Smooth muscle cell of the pulmonary artery (primary cell): ENCODE measurements around the gene PCDHA11. TPM values are rescaled to one million over a fixed set of nuclear protein-coding genes. Genes with fewer than 3 reads are reported as not detected.

Source experiments
- total RNA-seq: library from RNA; depleted of rRNA; stranded (reverse); fragments of >200 nt; gene quantifications from 2 replicates; pipeline ENCODE4 v1.2.3, GENCODE V29; 2014

Gene PCDHA11, protein sequence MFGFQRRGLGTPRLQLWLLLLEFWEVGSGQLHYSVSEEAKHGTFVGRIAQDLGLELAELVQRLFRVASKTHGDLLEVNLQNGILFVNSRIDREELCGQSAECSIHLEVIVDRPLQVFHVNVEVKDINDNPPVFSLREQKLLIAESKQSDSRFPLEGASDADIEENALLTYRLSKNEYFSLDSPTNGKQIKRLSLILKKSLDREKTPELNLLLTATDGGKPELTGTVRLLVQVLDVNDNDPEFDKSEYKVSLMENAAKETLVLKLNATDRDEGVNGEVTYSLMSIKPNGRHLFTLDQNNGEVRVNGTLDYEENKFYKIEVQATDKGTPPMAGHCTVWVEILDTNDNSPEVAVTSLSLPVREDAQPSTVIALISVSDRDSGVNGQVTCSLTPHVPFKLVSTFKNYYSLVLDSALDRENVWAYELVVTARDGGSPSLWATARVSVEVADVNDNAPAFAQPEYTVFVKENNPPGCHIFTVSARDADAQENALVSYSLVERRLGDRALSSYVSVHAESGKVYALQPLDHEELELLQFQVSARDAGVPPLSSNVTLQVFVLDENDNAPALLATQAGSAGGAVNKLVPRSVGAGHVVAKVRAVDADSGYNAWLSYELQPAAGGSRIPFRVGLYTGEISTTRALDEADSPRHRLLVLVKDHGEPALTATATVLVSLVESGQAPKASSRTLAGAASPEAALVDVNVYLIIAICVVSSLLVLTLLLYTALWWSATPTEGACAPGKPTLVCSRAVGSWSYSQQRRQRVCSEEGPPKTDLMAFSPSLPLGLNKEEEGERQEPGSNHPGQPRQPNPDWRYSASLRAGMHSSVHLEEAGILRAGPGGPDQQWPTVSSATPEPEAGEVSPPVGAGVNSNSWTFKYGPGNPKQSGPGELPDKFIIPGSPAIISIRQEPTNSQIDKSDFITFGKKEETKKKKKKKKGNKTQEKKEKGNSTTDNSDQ
- total RNA-seq: 0.23 and 0.33 TPM in 2 replicates

GRCh38 chr5:140868721-140869554 is at the start of gene PCDHA11:
Gene PCDHA11 (plus strand): TSS chr5:140868957. CDS start chr5:140869104, 147 bp downstream.

DNA sequence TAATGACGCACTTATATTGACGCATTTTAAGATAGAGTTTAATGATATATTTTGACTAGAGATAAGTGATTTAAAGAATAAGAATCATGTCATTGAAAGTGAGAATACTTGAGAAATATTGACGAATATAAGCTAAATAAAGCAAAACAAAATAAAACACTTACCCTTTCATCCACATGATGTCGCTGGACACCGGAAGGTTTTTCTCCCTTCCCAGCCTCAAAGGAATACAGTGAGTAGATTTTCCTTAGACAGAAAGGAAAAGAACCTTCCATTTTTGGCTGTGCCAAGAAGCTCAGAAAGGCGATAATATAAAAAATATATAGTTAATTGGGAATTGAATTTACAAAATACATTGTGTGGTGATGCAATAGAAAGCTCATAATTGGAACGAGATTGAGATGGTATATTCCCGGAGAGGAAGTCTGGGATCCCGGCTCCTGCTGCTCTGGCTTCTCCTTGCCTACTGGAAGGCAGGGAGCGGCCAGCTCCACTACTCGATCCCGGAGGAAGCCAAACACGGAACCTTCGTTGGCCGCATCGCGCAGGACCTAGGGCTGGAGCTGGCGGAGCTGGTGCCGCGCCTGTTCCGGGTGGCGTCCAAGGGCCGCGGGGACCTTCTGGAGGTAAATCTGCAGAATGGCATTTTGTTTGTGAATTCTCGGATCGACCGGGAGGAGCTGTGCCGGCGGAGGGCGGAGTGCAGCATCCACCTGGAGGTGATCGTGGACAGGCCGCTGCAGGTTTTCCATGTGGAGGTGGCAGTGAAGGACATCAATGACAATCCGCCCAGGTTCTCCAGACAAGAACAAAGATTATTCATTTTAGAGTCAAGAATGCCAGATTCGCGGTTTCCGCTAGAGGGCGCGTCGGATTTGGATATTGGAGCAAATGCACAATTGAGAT is 47.1 kb upstream of the PCDHA11 start, which contains the start of gene PCDHA5:
Gene PCDHA5 (plus strand): TSS at position 239 of the 906 bp plus-strand sequence.

DNA sequence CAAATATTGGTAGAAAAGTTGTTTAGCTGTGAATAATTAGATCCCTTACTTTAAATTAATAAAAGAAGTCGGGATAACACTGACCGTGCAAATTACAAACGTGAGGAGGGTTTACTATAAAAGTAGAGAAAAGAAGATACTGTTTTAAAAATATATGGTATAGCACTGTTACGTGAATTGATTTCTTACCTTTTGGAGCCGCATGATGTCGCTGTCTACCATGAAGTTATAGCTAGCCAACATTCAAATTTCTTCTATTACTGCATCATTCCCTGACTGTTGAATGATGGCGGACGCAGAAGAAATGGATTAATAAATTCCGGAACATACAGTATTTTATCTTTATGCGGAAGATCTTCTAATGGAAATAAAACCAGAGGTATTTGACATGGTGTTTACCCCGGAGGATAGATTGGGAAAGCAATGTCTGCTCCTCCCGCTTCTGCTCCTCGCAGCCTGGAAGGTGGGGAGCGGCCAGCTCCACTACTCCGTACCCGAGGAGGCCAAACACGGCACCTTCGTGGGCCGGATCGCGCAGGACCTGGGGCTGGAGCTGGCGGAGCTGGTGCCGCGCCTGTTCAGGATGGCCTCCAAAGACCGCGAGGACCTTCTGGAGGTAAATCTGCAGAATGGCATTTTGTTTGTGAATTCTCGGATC is 40.9 kb upstream of the PCDHA11 start, which contains the start of gene PCDHA6:
Gene PCDHA6 (plus strand): TSS at position 257 of the 658 bp plus-strand sequence. CDS start 132 bp downstream, at position 389.

DNA sequence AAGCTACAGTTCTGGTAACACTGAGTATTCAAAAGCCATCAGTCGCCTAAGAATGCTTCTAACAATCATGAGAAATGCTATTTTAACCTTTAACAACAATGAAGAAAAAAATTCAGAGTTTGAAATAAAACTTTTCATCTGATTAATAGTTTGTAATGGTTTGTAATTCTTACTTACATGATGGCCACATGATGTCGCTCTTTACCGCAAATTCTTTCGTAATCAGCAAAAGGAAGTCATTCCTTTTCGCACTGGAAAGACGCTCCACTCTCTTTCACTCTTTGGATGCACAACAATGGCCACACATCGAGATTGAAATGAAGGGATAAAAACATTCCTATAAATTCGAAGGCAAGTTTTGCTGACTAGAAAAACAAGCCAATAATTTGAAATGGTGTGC is 34.8 kb upstream of the PCDHA11 start, which contains the start of gene PCDHA7:
Gene PCDHA7 (plus strand): TSS at position 277 of the 400 bp plus-strand sequence. CDS start 115 bp downstream, at position 392.

GRCh38 chr5:140840978-140841962 is 27.5 kb upstream of the PCDHA11 start, which contains the start of gene PCDHA8:
Gene PCDHA8 (plus strand): TSS chr5:140841187. CDS start chr5:140841322, 135 bp downstream.

DNA sequence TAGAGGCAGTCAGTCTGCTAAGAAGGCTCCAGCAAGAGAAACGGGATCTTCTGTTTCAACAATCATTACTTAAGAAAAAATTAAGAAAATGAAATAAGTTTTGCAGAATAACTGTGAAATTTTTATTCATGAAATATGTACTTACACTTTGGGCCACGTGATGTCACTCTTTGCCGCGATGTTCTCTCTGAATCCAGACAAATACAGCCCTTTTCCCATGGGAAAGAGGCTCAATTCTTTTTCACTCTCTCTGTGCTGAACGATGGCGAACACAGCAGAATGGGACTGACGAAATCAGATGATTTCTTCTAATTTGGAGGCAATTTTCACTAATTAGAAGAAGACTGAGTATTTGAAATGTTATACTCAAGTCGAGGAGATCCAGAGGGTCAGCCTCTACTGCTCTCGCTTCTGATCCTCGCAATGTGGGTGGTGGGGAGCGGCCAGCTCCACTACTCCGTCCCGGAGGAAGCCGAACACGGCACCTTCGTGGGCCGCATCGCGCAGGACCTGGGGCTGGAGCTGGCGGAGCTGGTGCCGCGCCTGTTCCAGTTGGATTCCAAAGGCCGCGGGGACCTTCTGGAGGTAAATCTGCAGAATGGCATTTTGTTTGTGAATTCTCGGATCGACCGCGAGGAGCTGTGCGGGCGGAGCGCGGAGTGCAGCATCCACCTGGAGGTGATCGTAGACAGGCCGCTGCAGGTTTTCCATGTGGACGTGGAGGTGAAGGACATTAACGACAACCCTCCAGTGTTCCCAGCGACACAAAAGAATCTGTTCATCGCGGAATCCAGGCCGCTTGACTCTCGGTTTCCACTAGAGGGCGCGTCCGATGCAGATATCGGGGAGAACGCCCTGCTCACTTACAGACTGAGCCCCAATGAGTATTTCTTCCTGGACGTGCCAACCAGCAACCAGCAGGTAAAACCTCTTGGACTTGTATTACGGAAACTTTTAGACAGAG is 20.3 kb upstream of the PCDHA11 start, which contains the start of gene PCDHA9:
Gene PCDHA9 (plus strand): TSS at position 244 of the 964 bp plus-strand sequence. CDS start 114 bp downstream, at position 358.

GRCh38 chr5:140855772-140856674 is 12.7 kb upstream of the PCDHA11 start, which contains the start of gene PCDHA10:
Gene PCDHA10 (plus strand): TSS chr5:140855897. CDS start chr5:140856049, 152 bp downstream.

DNA sequence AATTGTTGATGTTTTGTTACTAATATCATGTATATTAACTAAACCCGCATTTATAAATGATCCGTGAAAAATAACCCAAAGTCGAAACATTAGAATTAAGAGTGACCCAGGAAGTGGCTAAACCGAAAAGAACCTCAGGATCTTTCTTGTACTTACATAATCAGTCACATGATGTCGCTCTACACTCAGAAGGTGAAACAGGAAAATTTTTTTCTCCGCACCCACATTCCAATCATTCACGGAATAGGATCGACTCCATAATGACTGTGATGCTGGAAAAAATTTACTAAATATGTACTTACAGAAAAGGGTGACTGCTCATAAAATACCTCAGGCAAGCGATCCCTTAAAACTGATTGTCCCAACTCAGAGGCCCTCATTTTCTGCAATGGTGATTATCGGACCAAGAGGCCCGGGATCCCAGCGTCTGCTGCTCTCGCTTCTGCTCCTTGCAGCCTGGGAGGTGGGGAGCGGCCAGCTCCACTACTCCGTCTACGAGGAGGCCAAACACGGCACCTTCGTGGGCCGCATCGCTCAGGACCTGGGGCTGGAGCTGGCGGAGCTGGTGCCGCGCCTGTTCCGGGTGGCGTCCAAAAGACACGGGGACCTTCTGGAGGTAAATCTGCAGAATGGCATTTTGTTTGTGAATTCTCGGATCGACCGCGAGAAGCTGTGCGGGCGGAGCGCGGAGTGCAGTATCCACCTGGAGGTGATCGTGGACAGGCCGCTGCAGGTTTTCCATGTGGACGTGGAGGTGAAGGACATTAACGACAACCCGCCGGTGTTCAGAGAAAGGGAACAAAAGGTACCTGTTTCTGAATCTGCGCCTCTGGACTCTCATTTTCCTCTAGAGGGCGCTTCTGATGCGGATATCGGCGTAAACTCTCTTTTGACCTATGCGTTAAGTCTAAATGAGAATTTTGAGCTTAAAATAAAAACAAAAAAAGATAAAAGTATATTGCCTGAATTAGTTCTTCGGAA is 6.6 kb downstream of the PCDHA11 start, which contains the start of gene PCDHA12:
Gene PCDHA12 (plus strand): TSS at position 224 of the 981 bp plus-strand sequence. CDS start 165 bp downstream, at position 389.

DNA sequence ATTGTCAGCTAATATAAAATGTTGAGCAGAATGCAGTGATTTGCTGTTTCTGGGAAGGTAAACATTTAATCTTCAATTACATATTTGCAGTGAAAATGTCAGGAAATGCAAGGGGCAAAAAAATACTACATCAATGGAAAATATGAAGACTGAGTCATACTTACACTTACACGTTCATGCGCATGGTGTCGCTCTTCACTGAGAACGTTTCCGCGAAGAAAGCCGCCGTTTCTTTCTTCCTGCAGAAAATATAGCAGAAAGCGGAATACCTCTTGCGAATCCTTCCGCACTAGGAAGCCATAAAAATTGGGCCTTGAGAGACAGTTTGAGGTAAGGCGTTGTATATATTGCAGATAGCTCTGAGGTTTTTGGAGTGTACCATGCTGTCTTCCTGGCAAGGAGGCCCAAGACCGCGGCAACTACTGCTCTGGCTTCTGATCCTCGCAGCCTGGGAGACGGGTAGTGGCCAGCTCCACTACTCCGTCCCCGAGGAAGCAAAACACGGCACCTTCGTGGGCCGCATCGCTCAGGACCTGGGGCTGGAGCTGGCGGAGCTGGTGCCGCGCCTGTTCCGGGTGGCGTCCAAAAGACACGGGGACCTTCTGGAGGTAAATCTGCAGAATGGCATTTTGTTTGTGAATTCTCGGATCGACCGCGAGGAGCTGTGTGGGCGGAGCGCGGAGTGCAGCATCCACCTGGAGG is 13.3 kb downstream of the PCDHA11 start, which contains the start of gene PCDHA13:
Gene PCDHA13 (plus strand): TSS at position 236 of the 702 bp plus-strand sequence. CDS start 145 bp downstream, at position 381.

Other genes with a start within 250 kb of the PCDHA11 start
- gene CD14, start 235.8 kb upstream of the PCDHA11 start, total RNA-seq: 4.8 and 5.2 TPM in 2 replicates
- gene TMCO6, start 229.5 kb upstream of the PCDHA11 start, total RNA-seq: 7.0 and 8.0 TPM in 2 replicates
- 26.3 and 36.9 TPM in 2 replicates for gene NDUFA2, start 221.3 kb upstream of the PCDHA11 start, total RNA-seq
- gene IK, start 221.1 kb upstream of the PCDHA11 start, total RNA-seq: 47.7 and 52.2 TPM in 2 replicates
- 23.5 and 23.7 TPM in 2 replicates for gene WDR55, start 204.1 kb upstream of the PCDHA11 start, total RNA-seq
- 0.07 and 0.13 TPM in 2 replicates for gene DND1, start 195.4 kb upstream of the PCDHA11 start, total RNA-seq
- 50.6 and 62.6 TPM in 2 replicates for gene HARS1, start 177.6 kb upstream of the PCDHA11 start, total RNA-seq
- 23.7 and 28.0 TPM in 2 replicates for gene HARS2, start 177.5 kb upstream of the PCDHA11 start, total RNA-seq
- gene ZMAT2, start 168.5 kb upstream of the PCDHA11 start, total RNA-seq: 40.7 and 40.8 TPM in 2 replicates
- gene PCDHA1, start 82.8 kb upstream of the PCDHA11 start, total RNA-seq: 0.20 TPM in 1 of 2 replicates, not detected in the other
- gene PCDHA2, start 74.1 kb upstream of the PCDHA11 start, total RNA-seq: 0.03 and 0.07 TPM in 2 replicates
- gene PCDHA3, start 67.9 kb upstream of the PCDHA11 start, total RNA-seq: 0.20 and 0.39 TPM in 2 replicates
- 0.59 and 0.69 TPM in 2 replicates for gene PCDHA4, start 61.9 kb upstream of the PCDHA11 start, total RNA-seq
- 0.07 TPM in 2 replicates for gene PCDHA5, start 47.3 kb upstream of the PCDHA11 start, total RNA-seq
- 0.76 and 0.91 TPM in 2 replicates for gene PCDHA6, start 41.0 kb upstream of the PCDHA11 start, total RNA-seq
- 1.4 and 1.7 TPM in 2 replicates for gene PCDHA7, start 34.7 kb upstream of the PCDHA11 start, total RNA-seq
- gene PCDHA8, start 27.8 kb upstream of the PCDHA11 start, total RNA-seq: 0.07 and 0.26 TPM in 2 replicates
- gene PCDHA9, start 20.6 kb upstream of the PCDHA11 start, total RNA-seq: 0.07 and 0.10 TPM in 2 replicates
- 0.26 and 0.50 TPM in 2 replicates for gene PCDHA10, start 13.1 kb upstream of the PCDHA11 start, total RNA-seq
- 0.07 and 0.33 TPM in 2 replicates for gene PCDHA12, start 6.4 kb downstream of the PCDHA11 start, total RNA-seq
- gene PCDHA13, start 13.2 kb downstream of the PCDHA11 start, total RNA-seq: 0.10 and 0.20 TPM in 2 replicates
- 0.07 and 0.26 TPM in 2 replicates for gene PCDHAC1, start 57.3 kb downstream of the PCDHA11 start, total RNA-seq
- gene PCDHAC2, start 97.5 kb downstream of the PCDHA11 start, total RNA-seq: 0.43 and 1.3 TPM in 2 replicates
- not detected in 2 replicates for gene PCDHB1, start 182.4 kb downstream of the PCDHA11 start, total RNA-seq
- gene PCDHB2, start 225.7 kb downstream of the PCDHA11 start, total RNA-seq: 3.6 and 4.4 TPM in 2 replicates
- gene PCDHB3, start 231.5 kb downstream of the PCDHA11 start, total RNA-seq: 0.79 and 1.6 TPM in 2 replicates